K562 (cell line): ENCODE measurements around the gene RPLP2. TPM values are rescaled to one million over a fixed set of nuclear protein-coding genes. Genes with fewer than 3 reads are reported as not detected.

ENCODE experiments used
- ARID4B ChIP-seq: sonication (generic); formaldehyde crosslinking; IDR thresholded peaks from 2 replicates; pipeline ENCODE4 v1.8.0; 2022; ENCODE audit warnings: mild to moderate bottlenecking, missing genetic modification reagents
- CBFA2T3 ChIP-seq: fragments of 450-650 bp; IDR thresholded peaks from 2 replicates; pipeline ENCODE4 v1.6.1; 2017
- CHD1 ChIP-seq: fragments of 200-600 bp; sonication (generic); IDR thresholded peaks from one replicate; pipeline ENCODE4 v1.6.1; 2012; ENCODE audit warnings: mild to moderate bottlenecking, moderate library complexity, low read length, inconsistent platforms
- CREB3L1 ChIP-seq: fragments of 450-650 bp; IDR thresholded peaks from 2 replicates; pipeline ENCODE4 v1.6.1; 2014; ENCODE audit warnings: low read depth, mild to moderate bottlenecking, moderate library complexity, borderline replicate concordance
- MLX ChIP-seq, 2 experiments: fragments of 450-650 bp in 1 of 2; sonication (generic) in 1 of 2; formaldehyde crosslinking; conservative IDR thresholded peaks; 2 replicates each; pipeline versions ENCODE4 v1.4.0 to v1.8.1; 2020 to 2022; ENCODE audit warnings: mild to moderate bottlenecking in 1 of 2, missing genetic modification reagents in 1 of 2
- MXD1 ChIP-seq: fragments of 250-450 bp; sonication (Bioruptor Pico); IDR thresholded peaks from 2 replicates; pipeline ENCODE4 v1.8.0; 2021; ENCODE audit warnings: borderline replicate concordance, mild to moderate bottlenecking, moderate library complexity; ENCODE audit not compliant: poor library complexity, severe bottlenecking
- PHF8 ChIP-seq: fragments of 200-600 bp; sonication (generic); IDR thresholded peaks from 2 replicates; pipeline ENCODE4 v1.6.1; 2012; ENCODE audit warnings: mixed run types, mild to moderate bottlenecking, inconsistent platforms, low read length, moderate library complexity, borderline replicate concordance
- RAD21 ChIP-seq, 2 experiments: fragments of 250-450 bp in 1 of 2; fragments of 450-650 bp in 1 of 2; sonication (Bioruptor Pico) in 1 of 2; formaldehyde crosslinking in 1 of 2; IDR thresholded peaks in 1 of 2; conservative IDR thresholded peaks in 1 of 2; 2 replicates each; pipeline versions ENCODE4 v1.4.0 to v1.8.0; 2020 to 2022; ENCODE audit warnings: mild to moderate bottlenecking in 2 of 2, moderate library complexity in 1 of 2
- SAP30 ChIP-seq: fragments of 200-600 bp; sonication (generic); IDR thresholded peaks from 2 replicates; pipeline ENCODE4 v1.6.1; 2012; ENCODE audit warnings: borderline replicate concordance, low read depth, mild to moderate bottlenecking, moderate library complexity, low read length, control low read depth, inconsistent platforms; ENCODE audit not compliant: insufficient read depth, poor library complexity, severe bottlenecking
- SREBF2 ChIP-seq: sonication (generic); formaldehyde crosslinking; IDR thresholded peaks from 2 replicates; pipeline ENCODE4 v1.4.0; 2020; ENCODE audit warnings: mild to moderate bottlenecking, missing genetic modification reagents
- SRSF9 ChIP-seq: fragments of 200-400 bp; formaldehyde crosslinking; IDR thresholded peaks from 2 replicates; pipeline ENCODE4 v1.6.1; 2017; ENCODE audit warnings: low read depth, low read length, borderline replicate concordance
- ZNF609 ChIP-seq: sonication (generic); formaldehyde crosslinking; IDR thresholded peaks from 2 replicates; pipeline ENCODE4 v1.8.1; 2023; ENCODE audit warnings: missing genetic modification reagents, mild to moderate bottlenecking, borderline replicate concordance
- polyA plus RNA-seq, 8 experiments: library from polyadenylated mRNA; depleted of rRNA in 4 of 8; stranded (reverse) in 5 of 8; unstranded in 3 of 8; fragments of >200 nt; fragmentation: Nextera tagmentation in 2 of 8; fragmentation: Illumina TruSeq in 1 of 8; extraction: Ambion mirVana in 2 of 8; extraction: Trizol in 1 of 8; gene quantifications; 2 replicates each; pipeline versions ENCODE4 v1.2.1 to v1.2.3, GENCODE V29; 2011 to 2014; ENCODE audit warnings: inconsistent platforms in 1 of 8, missing spikeins in 1 of 8
- total RNA-seq, 7 experiments: library from RNA; depleted of rRNA in 6 of 7; stranded (reverse); fragments of >200 nt in 6 of 7; fragmentation: Illumina TruSeq in 2 of 7; extraction: Trizol in 2 of 7; gene quantifications; 2 replicates each; pipeline versions ENCODE4 v1.2.1 to v1.2.3, GENCODE V29; 2011 to 2021; ENCODE audit warnings: low replicate concordance in 1 of 7

The RPLP2 gene
- total and polyA plus RNA-seq, 9 of the 15 experiments (the other 6 are each of a cell fraction or from before 2014, with no cell fraction given), result 528 to 3,807 (median 1,633) TPM

GRCh38 chr11:809287-810039 is at the start of gene RPLP2 (continued):
- TF ChIP-seq CREB3L1 (peak; percentile 99), SRSF9 (no peak), SREBF2 (CRISPR knock-in tag) (no peak), CHD1 (no peak), ZNF609 (CRISPR knock-in tag) (no peak; the same call in 1 of the 2 replicates), PHF8 (peak; percentile 77; the same call in 1 of the 2 replicates), RAD21 (CRISPR knock-in tag; conservative IDR thresholded peaks at IDR 0.05 in 1 of 2, IDR thresholded peaks at IDR 0.05 in 1 of 2) (no peak), MXD1 (CRISPR knock-in tag) (peak; percentile 73), CBFA2T3 (no peak), MLX (CRISPR knock-in tag; conservative IDR thresholded peaks at IDR 0.05) (0 out of 4 replicates have a peak, but pooled peaks of 1 of the 2 experiments have one; percentile 47), ARID4B (CRISPR knock-in tag) (peak; percentile 99), SAP30 (peak; percentile 86)
